PC-3 (cell line): ENCODE measurements around the gene COL19A1. TPM values are rescaled to one million over a fixed set of nuclear protein-coding genes. Genes with fewer than 3 reads are reported as not detected.

Source experiments
- ATAC-seq: fragments of 200-7000 bp; cut with Tn5 transposase; 2 replicates; pipeline ENCODE4 v1.9.1; 2020; ENCODE audit warnings: mild to moderate bottlenecking, moderate library complexity
- BruUV-seq: library from RNA; stranded (reverse); fragments of 400-500 nt; replicated peaks from 2 replicates; lab custom pipeline; 2021; lab: Mats Ljungman, UMichigan
- CTCF ChIA-PET: fragments of 300-600 bp; sonication (Branson Sonifier 250); formaldehyde crosslinking; loops from one replicate; lab custom pipeline; 2022; ENCODE audit warnings: antibody characterized with exemption; lab: Charles Lee
- POLR2A ChIA-PET: fragments of 300-600 bp; sonication (Branson Sonifier 250); formaldehyde crosslinking; loops from one replicate; lab custom pipeline; 2022; ENCODE audit warnings: antibody characterized with exemption; ENCODE audit not compliant: unreplicated experiment; lab: Charles Lee
- DNase-seq: peaks from one replicate; pipeline ENCODE4 v3.0.0-alpha.2; 2015
- H2AFZ ChIP-seq: fragments of 300-600 bp; sonication (generic); 2 replicates; pipeline ENCODE4 v1.6.0; 2016; ENCODE audit warnings: antibody characterized with exemption, low read length
- H3F3A ChIP-seq: fragments of 300-600 bp; sonication (generic); one replicate; pipeline ENCODE4 v1.6.0; 2017; ENCODE audit warnings: antibody characterized with exemption, low read length, control low read depth, mild to moderate bottlenecking; ENCODE audit not compliant: unreplicated experiment
- H3K27ac ChIP-seq: fragments of 300-600 bp; sonication (generic); 2 replicates; pipeline ENCODE4 v1.5.1; 2016; ENCODE audit warnings: mild to moderate bottlenecking, low read length
- H3K27me3 ChIP-seq: fragments of 300-600 bp; sonication (generic); 2 replicates; pipeline ENCODE4 v1.6.1; 2016; ENCODE audit warnings: low read length, mixed read lengths
- H3K36me3 ChIP-seq: fragments of 300-600 bp; sonication (generic); 2 replicates; pipeline ENCODE4 v1.6.1; 2016; ENCODE audit warnings: low read depth, mixed run types, low read length, mixed read lengths
- H3K4me1 ChIP-seq: fragments of 300-600 bp; sonication (generic); 2 replicates; pipeline ENCODE4 v1.5.1; 2016; ENCODE audit warnings: low read length; ENCODE audit not compliant: insufficient read depth
- H3K4me2 ChIP-seq: fragments of 300-600 bp; sonication (generic); 2 replicates; pipeline ENCODE4 v1.6.0; 2016; ENCODE audit warnings: low read length
- H3K4me3 ChIP-seq: fragments of 300-600 bp; sonication (generic); 2 replicates; pipeline ENCODE4 v1.5.1; 2016; ENCODE audit warnings: mild to moderate bottlenecking, low read length, mixed read lengths
- H3K79me2 ChIP-seq: fragments of 300-600 bp; sonication (generic); 2 replicates; pipeline ENCODE4 v1.6.1; 2017; ENCODE audit warnings: low read length, mixed read lengths
- H3K9ac ChIP-seq: fragments of 300-600 bp; sonication (generic); 2 replicates; pipeline ENCODE4 v1.6.0; 2016; ENCODE audit warnings: mild to moderate bottlenecking, low read length
- H3K9me2 ChIP-seq: fragments of 300-600 bp; sonication (generic); replicated peaks from 2 replicates; pipeline ENCODE4 v1.6.1; 2016; ENCODE audit warnings: mixed run types, low read length, mixed read lengths
- H3K9me3 ChIP-seq: fragments of 300-600 bp; sonication (generic); 2 replicates; pipeline ENCODE4 v1.6.1; 2016; ENCODE audit warnings: low read length, mixed read lengths
- H4K20me1 ChIP-seq: fragments of 300-600 bp; sonication (generic); 2 replicates; pipeline ENCODE4 v1.6.1; 2016; ENCODE audit warnings: low read length, mixed read lengths
- CTCF ChIP-seq: fragments of 300-600 bp; sonication (generic); conservative IDR thresholded peaks from 2 replicates; pipeline ENCODE4 v1.5.1; 2017; ENCODE audit warnings: antibody characterized with exemption, low read depth, mild to moderate bottlenecking, low read length
- EZH2 ChIP-seq: fragments of 300-600 bp; sonication (generic); IDR thresholded peaks from one replicate; pipeline ENCODE4 v1.6.1; 2017; ENCODE audit warnings: antibody characterized with exemption, mild to moderate bottlenecking, low read length; ENCODE audit not compliant: unreplicated experiment
- EZH2phosphoT487 ChIP-seq: fragments of 300-600 bp; sonication (generic); IDR thresholded peaks from 2 replicates; pipeline ENCODE4 v1.6.1; 2018; ENCODE audit warnings: mild to moderate bottlenecking, antibody characterized with exemption, low read length, borderline replicate concordance
- intact Hi-C: fragments of 100-400 bp; cut with micrococcal nuclease; formaldehyde crosslinking; loops from 2 replicates; pipeline ENCODE4 v1.9.0; 2023
- total RNA-seq: library from RNA; depleted of rRNA; stranded (reverse); fragments of >200 nt; gene quantifications from 2 replicates; pipeline ENCODE4 v1.2.3, GENCODE V29; 2014

Gene COL19A1
- total RNA-seq, 1 experiment from 2014 or later, result not detected

DNA sequence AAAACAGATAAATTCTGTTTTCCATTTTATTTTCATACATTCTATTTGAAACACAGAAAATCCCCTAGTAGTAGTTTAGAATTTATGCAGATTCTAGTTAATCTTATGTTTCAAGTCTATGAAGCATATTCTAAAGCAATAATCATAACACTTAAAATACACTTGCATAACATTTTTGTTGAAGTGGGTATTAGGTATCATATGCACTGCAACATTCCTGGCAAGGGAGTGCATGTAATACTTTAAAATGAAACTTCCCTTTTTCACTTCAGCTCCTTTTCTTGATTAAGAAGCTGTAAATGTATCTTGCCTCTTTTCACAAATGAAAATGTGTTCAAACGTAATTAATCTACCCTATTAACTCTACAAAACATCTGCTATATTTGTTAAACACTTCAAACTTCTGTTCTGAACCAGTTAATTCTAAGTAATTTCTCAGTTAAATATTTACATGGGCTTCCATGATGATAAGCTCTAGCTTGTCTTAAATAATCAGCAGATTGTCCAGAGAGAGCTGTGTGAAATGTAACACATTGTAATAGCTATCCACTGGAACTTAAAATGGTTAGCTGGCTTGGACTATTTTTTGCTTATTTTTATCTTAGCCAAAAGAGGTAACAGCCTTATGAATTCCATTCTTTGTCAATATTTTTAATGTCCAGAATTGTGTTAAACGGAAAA is 192.8 kb downstream of the COL19A1 start:
- H3K79me2 ChIP-seq, result no peaks in the 10 kb centered on the region
- H2AFZ ChIP-seq, result no peak overlapping the region
- no peaks in the 10 kb centered on the region for H3K36me3 ChIP-seq
- H3K27ac ChIP-seq, result no peak overlapping the region
- no peak for DNase-seq
- H3K9me2 ChIP-seq, result no peaks in the 10 kb centered on the region
- no peaks in the 10 kb centered on the region for H3K4me1 ChIP-seq
- H3K4me3 ChIP-seq, result no peak overlapping the region
- H3F3A ChIP-seq, result no peaks in the 10 kb centered on the region
- no peak for TF ChIP-seq EZH2
- BruUV-seq, result no TSS peak
- H4K20me1 ChIP-seq, result no peaks in the 10 kb centered on the region
- intact Hi-C loops, result no loop called here
- no peak overlapping the region for H3K4me2 ChIP-seq
- ATAC-seq, result no peak
- no peak overlapping the region for H3K9ac ChIP-seq
- CTCF ChIA-PET, result no interaction called here
- H3K27me3 ChIP-seq, result no peaks in the 10 kb centered on the region
- no peaks in the 10 kb centered on the region for H3K9me3 ChIP-seq
- POLR2A ChIA-PET, result no interaction called here

GRCh38 chr6:70060680-70061079 is 194.3 kb downstream of the COL19A1 start:
- H3K27ac ChIP-seq, result no peak overlapping the region
- ATAC-seq (no peak), DNase-seq (no peak)
- ChIA-PET POLR2A (no interaction called here), CTCF (no interaction called here)
- no peaks in the 10 kb centered on the region for H3F3A ChIP-seq
- H3K27me3 ChIP-seq, result no peaks in the 10 kb centered on the region
- H3K79me2 ChIP-seq, result no peaks in the 10 kb centered on the region
- no TSS peak for BruUV-seq
- no peak overlapping the region for H3K4me2 ChIP-seq
- H3K9ac ChIP-seq, result no peak overlapping the region
- no peaks in the 10 kb centered on the region for H3K9me3 ChIP-seq
- H3K9me2 ChIP-seq, result no peaks in the 10 kb centered on the region
- no peak for TF ChIP-seq EZH2phosphoT487
- TF ChIP-seq EZH2, result no peak
- no peak for TF ChIP-seq CTCF
- no peaks in the 10 kb centered on the region for H3K36me3 ChIP-seq
- H3K4me1 ChIP-seq, result no peaks in the 10 kb centered on the region
- no peak overlapping the region for H3K4me3 ChIP-seq
- intact Hi-C loops, result no loop called here
- H2AFZ ChIP-seq, result no peak overlapping the region
- no peaks in the 10 kb centered on the region for H4K20me1 ChIP-seq

DNA sequence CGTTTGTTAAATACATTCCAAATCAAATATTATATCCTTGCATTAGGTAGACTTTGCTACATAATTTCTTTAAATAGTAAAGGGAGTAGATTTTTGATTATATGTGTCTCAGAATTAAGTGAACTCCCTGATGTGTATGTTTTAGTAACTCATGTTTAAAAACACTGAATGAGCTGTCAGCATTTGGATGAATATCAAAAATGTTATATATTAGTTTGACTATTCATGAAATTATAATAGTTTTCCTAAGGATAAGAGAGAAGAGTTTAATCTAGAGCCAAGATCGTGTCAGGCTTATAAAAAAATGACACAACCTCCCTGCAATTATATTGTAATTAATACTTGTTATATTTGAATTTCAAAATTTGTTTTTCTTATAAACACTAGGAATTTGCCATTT is 195.2 kb downstream of the COL19A1 start:
- Histone ChIP-seq H3K9ac (no peak overlapping the region), H3K9me3 (no peaks in the 10 kb centered on the region), H3K4me3 (no peak overlapping the region), H4K20me1 (no peaks in the 10 kb centered on the region), H3K27me3 (no peaks in the 10 kb centered on the region), H3K4me2 (no peak overlapping the region), H3K27ac (no peak overlapping the region), H3K9me2 (no peaks in the 10 kb centered on the region), H3F3A (no peaks in the 10 kb centered on the region), H3K79me2 (no peaks in the 10 kb centered on the region), H3K36me3 (no peaks in the 10 kb centered on the region), H3K4me1 (no peaks in the 10 kb centered on the region), H2AFZ (no peak overlapping the region)
- DNase-seq (no peak), ATAC-seq (no peak)
- intact Hi-C loops, result no loop called here
- POLR2A ChIA-PET, result no interaction called here
- TF ChIP-seq EZH2 (no peak), EZH2phosphoT487 (no peak), CTCF (no peak)
- CTCF ChIA-PET, result no interaction called here
- BruUV-seq, result no TSS peak
